K562 (cell line): ENCODE results near the gene PAM. TPM values are rescaled to one million over a fixed set of nuclear protein-coding genes. Genes with fewer than 3 reads are reported as not detected.

ENCODE experiments used
- ATAC-seq: fragments of 200-7000 bp; cut with Tn5 transposase; 3 replicates; pipeline ENCODE4 v1.9.1; 2020; ENCODE audit warnings: moderate library complexity
- BruUV-seq: library from RNA; stranded (reverse); fragments of 400-500 nt; replicated peaks from 2 replicates; lab custom pipeline; 2021; lab: Mats Ljungman, UMichigan
- CTCF ChIA-PET: fragments of 300-600 bp; formaldehyde crosslinking; extraction: SDS; loops from one replicate; lab custom pipeline; 2021; ENCODE audit warnings: low intra/inter-chr PET ratio; lab: Yijun Ruan, JAX
- POLR2A ChIA-PET: fragments of 300-600, 350-650 bp; sonication (Branson Sonifier 250); formaldehyde crosslinking; extraction: SDS; loops from one replicate; lab custom pipeline; 2021; ENCODE audit warnings: antibody characterized with exemption, inconsistent platforms; lab: Yijun Ruan, JAX
- DNase-seq, 4 experiments: peaks; one replicate each; pipeline versions ENCODE4 v3.0.0 to v3.0.0-alpha.2; 2011 to 2018; ENCODE audit warnings: low spot score in 3 of 4, mixed read lengths in 3 of 4; ENCODE audit errors: extremely low read depth in 1 of 4
- FAIRE-seq: peaks from 2 replicates; lab custom pipeline; 2011; peaks lifted over from hg19 to GRCh38; lab: Jason Lieb, UNC
- H2AFZ ChIP-seq: 2 replicates; pipeline ENCODE4 v1.6.0; 2011; ENCODE audit warnings: low read depth, low read length, control low read depth, inconsistent platforms
- H3K27ac ChIP-seq: fragments of 200-600 bp; 3 replicates; pipeline ENCODE4 v1.8.0; 2011; ENCODE audit warnings: low read depth, mild to moderate bottlenecking, control low read depth, inconsistent platforms, low read length, moderate library complexity, mixed read lengths; ENCODE audit errors: extremely low read depth
- H3K27me3 ChIP-seq, 2 experiments: fragments of 300-600 bp in 1 of 2; 2 replicates in 1 of 2; 3 replicates in 1 of 2; pipeline versions ENCODE4 v1.6.0 to v1.8.0; 2011; ENCODE audit warnings: inconsistent platforms in 2 of 2, low read length in 2 of 2, mild to moderate bottlenecking in 1 of 2, mixed read lengths in 1 of 2, moderate library complexity in 1 of 2; ENCODE audit not compliant: control insufficient read depth in 2 of 2, insufficient read depth in 2 of 2
- H3K36me3 ChIP-seq: fragments of 300-600 bp; 3 replicates; pipeline ENCODE4 v1.8.0; 2011; ENCODE audit warnings: mild to moderate bottlenecking, low read length, inconsistent platforms; ENCODE audit not compliant: control insufficient read depth, insufficient read depth
- H3K4me1 ChIP-seq, 2 experiments: fragments of 200-600 bp in 1 of 2; replicated peaks in 1 of 2; 2 replicates in 1 of 2; 3 replicates in 1 of 2; pipeline versions ENCODE4 v1.5.1 to v1.8.0; 2011; ENCODE audit warnings: inconsistent platforms in 2 of 2, low read length in 2 of 2, mild to moderate bottlenecking in 1 of 2, mixed read lengths in 1 of 2, moderate library complexity in 1 of 2; ENCODE audit not compliant: control insufficient read depth in 2 of 2, insufficient read depth in 2 of 2
- H3K4me2 ChIP-seq: 2 replicates; pipeline ENCODE4 v1.6.1; 2011; ENCODE audit warnings: low read length, control low read depth, inconsistent platforms, mixed read lengths; ENCODE audit not compliant: insufficient read depth
- H3K4me3 ChIP-seq: fragments of 200-600 bp; sonication (generic), shearing (Covaris generic); 2 replicates; pipeline ENCODE4 v1.5.1; 2016; ENCODE audit warnings: control low read depth, inconsistent platforms
- H3K79me2 ChIP-seq: fragments of 200-600 bp; 3 replicates; pipeline ENCODE4 v1.8.0; 2011; ENCODE audit warnings: low read length, inconsistent platforms; ENCODE audit not compliant: control insufficient read depth, insufficient read depth
- H3K9ac ChIP-seq, 2 experiments: 2 replicates each; pipeline versions ENCODE4 v1.6.0 to v1.6.1; 2011; ENCODE audit warnings: low read depth in 2 of 2, low read length in 2 of 2, control low read depth in 1 of 2, inconsistent platforms in 1 of 2, mild to moderate bottlenecking in 1 of 2, mixed read lengths in 1 of 2; ENCODE audit not compliant: insufficient read depth in 1 of 2
- H3K9me1 ChIP-seq: one replicate; pipeline ENCODE4 v1.6.0; 2011; ENCODE audit warnings: inconsistent platforms, mild to moderate bottlenecking, low read length, moderate library complexity; ENCODE audit not compliant: control insufficient read depth, insufficient read depth
- H3K9me3 ChIP-seq: replicated peaks from 2 replicates; pipeline ENCODE4 v1.5.1; 2011; ENCODE audit warnings: low read depth, low read length, inconsistent platforms; ENCODE audit not compliant: control insufficient read depth, insufficient read depth
- H4K20me1 ChIP-seq: replicated peaks from 2 replicates; pipeline ENCODE4 v1.6.1; 2011; ENCODE audit warnings: low read length, inconsistent platforms, mixed read lengths; ENCODE audit not compliant: control insufficient read depth, insufficient read depth
- ATF3 ChIP-seq, 2 experiments: fragments of 450-650 bp in 1 of 2; sonication (generic) in 1 of 2; formaldehyde crosslinking in 1 of 2; IDR thresholded peaks in 1 of 2; conservative IDR thresholded peaks in 1 of 2; 2 replicates each; pipeline versions ENCODE4 v1.6.1 to v1.8.1; 2016 to 2023; ENCODE audit warnings: mild to moderate bottlenecking in 2 of 2, moderate library complexity in 2 of 2, inconsistent platforms in 1 of 2, missing genetic modification reagents in 1 of 2
- E4F1 ChIP-seq: fragments of 250-450 bp; sonication (Bioruptor Pico); IDR thresholded peaks from 2 replicates; pipeline ENCODE4 v1.5.0; 2021; ENCODE audit warnings: mild to moderate bottlenecking, borderline replicate concordance
- EGR1 ChIP-seq: fragments of 450-650 bp; conservative IDR thresholded peaks from 2 replicates; pipeline ENCODE4 v1.6.1; 2017; ENCODE audit warnings: mild to moderate bottlenecking
- KLF1 ChIP-seq: fragments of 450-650 bp; IDR thresholded peaks from 2 replicates; pipeline ENCODE4 v1.6.1; 2016; ENCODE audit warnings: missing genetic modification characterization, missing compliant biosample characterization
- MCM3 ChIP-seq: fragments of 450-650 bp; IDR thresholded peaks from 2 replicates; pipeline ENCODE4 v1.6.1; 2016
- MCM7 ChIP-seq, 2 experiments: fragments of 450-650 bp; IDR thresholded peaks; 2 replicates each; pipeline ENCODE4 v1.6.1; 2016 to 2018
- MYNN ChIP-seq, 2 experiments: sonication (generic); formaldehyde crosslinking in 1 of 2; IDR thresholded peaks; 2 replicates each; pipeline versions ENCODE4 v1.5.0 to v1.6.1; 2016 to 2020; ENCODE audit warnings: antibody characterized with exemption in 1 of 2, missing genetic modification reagents in 1 of 2
- NCOR1 ChIP-seq: fragments of 450-650 bp; IDR thresholded peaks from 2 replicates; pipeline ENCODE4 v1.6.1; 2016; ENCODE audit warnings: mild to moderate bottlenecking, moderate library complexity
- POU5F1 ChIP-seq: fragments of 150-350 bp; IDR thresholded peaks from 2 replicates; pipeline ENCODE4 v1.6.1; 2014; ENCODE audit warnings: borderline replicate concordance, low read length, low read depth, mild to moderate bottlenecking; ENCODE audit not compliant: partially characterized antibody
- RBBP5 ChIP-seq: fragments of 200-600 bp; sonication (generic); IDR thresholded peaks from 2 replicates; pipeline ENCODE4 v1.6.1; 2012; ENCODE audit warnings: borderline replicate concordance, mild to moderate bottlenecking, low read length, control low read depth, inconsistent platforms; ENCODE audit not compliant: insufficient read depth, poor library complexity, severe bottlenecking
- TFAM ChIP-seq: fragments of 250-450 bp; sonication (Bioruptor Pico); conservative IDR thresholded peaks from 2 replicates; pipeline ENCODE4 v1.5.0; 2021; ENCODE audit warnings: mild to moderate bottlenecking, moderate library complexity
- ZC3H4 ChIP-seq: sonication (generic); formaldehyde crosslinking; IDR thresholded peaks from 2 replicates; pipeline ENCODE4 v1.9.0; 2021; ENCODE audit warnings: missing genetic modification reagents, borderline replicate concordance
- ZKSCAN3 ChIP-seq: fragments of 250-450 bp; sonication (Bioruptor Pico); IDR thresholded peaks from 2 replicates; pipeline ENCODE4 v1.4.0; 2020
- WGBS: fragments of 100-300 bp; shearing (Covaris generic); methylation state at CpG from one replicate; pipeline ENCODE4 v1.1.6; 2016; ENCODE audit warnings: low coverage, mixed read lengths; ENCODE audit not compliant: insufficient coverage; ENCODE audit errors: missing lambda C conversion rate; 5-methylcytosine and 5-hydroxymethylcytosine counted together
- in situ Hi-C: fragments of 300-500 bp; cut with MboI; formaldehyde crosslinking; loops from 4 replicates; pipeline ENCODE4 v1.15.0; 2018; ENCODE audit warnings: inconsistent platforms, mixed read lengths
- intact Hi-C: fragments of 100-400 bp; cut with micrococcal nuclease; formaldehyde crosslinking; loops from 2 replicates; pipeline ENCODE4 v1.14.2; 2022
- polyA plus RNA-seq, 8 experiments: library from polyadenylated mRNA; depleted of rRNA in 4 of 8; stranded (reverse) in 5 of 8; unstranded in 3 of 8; fragments of >200 nt; fragmentation: Nextera tagmentation in 2 of 8; fragmentation: Illumina TruSeq in 1 of 8; extraction: Ambion mirVana in 2 of 8; extraction: Trizol in 1 of 8; gene quantifications; 2 replicates each; pipeline versions ENCODE4 v1.2.1 to v1.2.3, GENCODE V29; 2011 to 2014; ENCODE audit warnings: inconsistent platforms in 1 of 8, missing spikeins in 1 of 8
- total RNA-seq, 7 experiments: library from RNA; depleted of rRNA in 6 of 7; stranded (reverse); fragments of >200 nt in 6 of 7; fragmentation: Illumina TruSeq in 2 of 7; extraction: Trizol in 2 of 7; gene quantifications; 2 replicates each; pipeline versions ENCODE4 v1.2.1 to v1.2.3, GENCODE V29; 2011 to 2021; ENCODE audit warnings: low replicate concordance in 1 of 7

PAM gene
- total and polyA plus RNA-seq, 9 of the 15 experiments (the other 6 are each of a cell fraction or from before 2014, with no cell fraction given), result 0.39 to 3.1 (median 0.77) TPM

GRCh38 chr5:102996011-102996575, 241.0 kb downstream of the PAM start:
- H4K20me1 ChIP-seq, result no peaks in the 10 kb centered on the region
- no peak for TF ChIP-seq EGR1
- no peak for TF ChIP-seq MCM3
- TF ChIP-seq RBBP5, result no peak
- TF ChIP-seq ZKSCAN3 (CRISPR knock-in tag), result no peak
- TF ChIP-seq NCOR1, result no peak
- TF ChIP-seq TFAM (CRISPR knock-in tag), result no peak
- no peak for TF ChIP-seq MCM7 (IDR thresholded peaks at IDR 0.05)
- no peak for TF ChIP-seq POU5F1
- TF ChIP-seq ATF3 (IDR thresholded peaks at IDR 0.05), result no peak
- TF ChIP-seq ATF3 (CRISPR knock-in tag; conservative IDR thresholded peaks at IDR 0.05), result no peak
- TF ChIP-seq KLF1 (tag), result no peak
- TF ChIP-seq ZC3H4 (CRISPR knock-in tag), result no peak
- TF ChIP-seq E4F1 (CRISPR knock-in tag), result no peak
- TF ChIP-seq MYNN (IDR thresholded peaks at IDR 0.05), result no peak
- TF ChIP-seq MYNN (CRISPR knock-in tag; IDR thresholded peaks at IDR 0.05), result no peak
- TF ChIP-seq, all 486 proteins: peak for 0
- Histone ChIP-seq H3K4me1 (no peaks in the 10 kb centered on the region), H3K27ac (no peak overlapping the region), H3K27me3 (no peaks in the 10 kb centered on the region), H3K36me3 (no peaks in the 10 kb centered on the region), H3K9me3 (no peaks in the 10 kb centered on the region), H3K79me2 (no peaks in the 10 kb centered on the region), H3K9me1 (no peaks in the 10 kb centered on the region), H3K4me3 (no peak overlapping the region), H2AFZ (no peak overlapping the region), H3K4me2 (no peak overlapping the region), H3K9ac (no peak overlapping the region)
- ATAC-seq, result no peak
- ChIA-PET POLR2A (interaction anchor here (0.5 kb wide), 1 partner anchor 20 kb away, joined by 7 read pairs; no protein-coding TSS in a partner anchor), CTCF (no interaction called here)
- no peak for FAIRE-seq
- DNase-seq, result no peak
- WGBS, result 0% methylated on average over 1 of the region's 1 CpG
- BruUV-seq, result no TSS peak
- in situ Hi-C loops, result no loop called here
- intact Hi-C loops, result no loop called here
